H1 (cell line): ENCODE data around the gene GPC6. TPM values are rescaled to one million over a fixed set of nuclear protein-coding genes. Genes with fewer than 3 reads are reported as not detected.

Experiments used
- CTCF ChIA-PET: fragments of 300-600 bp; sonication (Branson Sonifier 250); formaldehyde crosslinking; loops from one replicate; lab custom pipeline; 2021; ENCODE audit not compliant: partially characterized antibody; lab: Charles Lee
- POLR2A ChIA-PET: fragments of 300-600 bp; sonication (Branson Sonifier 250); formaldehyde crosslinking; loops from one replicate; lab custom pipeline; 2021; ENCODE audit warnings: inconsistent platforms; ENCODE audit not compliant: partially characterized antibody; lab: Charles Lee
- DNase-seq, 2 experiments: peaks; one replicate each; pipeline versions ENCODE4 v3.0.0 to v3.0.0-alpha.2; 2010 to 2022; ENCODE audit warnings: low spot score in 2 of 2, low read depth in 1 of 2, mixed read lengths in 1 of 2
- FAIRE-seq: peaks from 2 replicates; lab custom pipeline; 2011; peaks lifted over from hg19 to GRCh38; lab: Jason Lieb, UNC
- H2AFZ ChIP-seq: 2 replicates; pipeline ENCODE4 v1.8.1; 2012; ENCODE audit warnings: low read length, inconsistent platforms
- H2AK5ac ChIP-seq: 2 replicates; pipeline ENCODE4 v1.6.1; 2013; ENCODE audit warnings: low read depth, low read length
- H2BK120ac ChIP-seq: replicated peaks from 2 replicates; pipeline ENCODE3; 2013; ENCODE audit warnings: low read depth, low read length, inconsistent platforms
- H2BK12ac ChIP-seq: 2 replicates; pipeline ENCODE4 v1.6.1; 2013; ENCODE audit warnings: low read depth, low read length
- H2BK15ac ChIP-seq: 2 replicates; pipeline ENCODE4 v1.6.1; 2013; ENCODE audit warnings: low read length
- H2BK20ac ChIP-seq: 2 replicates; pipeline ENCODE4 v1.6.1; 2013; ENCODE audit warnings: low read length
- H2BK5ac ChIP-seq: 2 replicates; pipeline ENCODE4 v1.6.1; 2013; ENCODE audit warnings: low read depth, low read length
- H3K14ac ChIP-seq: 2 replicates; pipeline ENCODE4 v1.6.1; 2013; ENCODE audit warnings: inconsistent platforms; ENCODE audit not compliant: insufficient read length
- H3K18ac ChIP-seq: 2 replicates; pipeline ENCODE4 v1.6.1; 2013; ENCODE audit warnings: low read length; ENCODE audit errors: extremely low read depth
- H3K23ac ChIP-seq: 2 replicates; pipeline ENCODE4 v1.6.1; 2013; ENCODE audit warnings: inconsistent platforms; ENCODE audit not compliant: insufficient read length
- H3K23me2 ChIP-seq: 2 replicates; pipeline ENCODE4 v1.6.1; 2013; ENCODE audit warnings: low read depth, low read length
- H3K27ac ChIP-seq: 2 replicates; pipeline ENCODE4 v1.6.1; 2011; ENCODE audit warnings: low read depth, low read length, inconsistent platforms
- H3K27me3 ChIP-seq, 4 experiments: replicated peaks in 1 of 4; 1 replicate in 1 of 4; 2 replicates in 3 of 4; pipeline versions ENCODE4 v1.6.1 to v1.8.1; 2011 to 2013; ENCODE audit warnings: low read length in 3 of 4, mild to moderate bottlenecking in 3 of 4, inconsistent platforms in 2 of 4, mixed read lengths in 2 of 4, moderate library complexity in 1 of 4; ENCODE audit not compliant: control insufficient read depth in 3 of 4, insufficient read depth in 3 of 4; ENCODE audit errors: extremely low read depth in 1 of 4
- H3K36me3 ChIP-seq, 4 experiments: 2 replicates each; pipeline versions ENCODE4 v1.6.1 to v1.8.1; 2011 to 2013; ENCODE audit warnings: mild to moderate bottlenecking in 4 of 4, low read length in 3 of 4, moderate library complexity in 2 of 4, control low read depth in 1 of 4, inconsistent platforms in 1 of 4; ENCODE audit not compliant: insufficient read depth in 4 of 4, control insufficient read depth in 2 of 4
- H3K4ac ChIP-seq: replicated peaks from 2 replicates; pipeline ENCODE3; 2013; ENCODE audit warnings: low read length, low read depth, mixed read lengths, inconsistent platforms; ENCODE audit not compliant: insufficient read length
- H3K4me1 ChIP-seq, 4 experiments: replicated peaks in 1 of 4; 1 replicate in 1 of 4; 2 replicates in 3 of 4; pipeline versions ENCODE4 v1.6.1 to v1.8.1; 2011 to 2013; ENCODE audit warnings: low read length in 3 of 4, inconsistent platforms in 2 of 4, mixed read lengths in 1 of 4; ENCODE audit not compliant: insufficient read depth in 4 of 4, control insufficient read depth in 3 of 4
- H3K4me2 ChIP-seq, 2 experiments: 2 replicates each; pipeline versions ENCODE4 v1.6.1 to v1.8.1; 2011 to 2013; ENCODE audit warnings: low read depth in 2 of 2, low read length in 2 of 2, control low read depth in 1 of 2, inconsistent platforms in 1 of 2, mild to moderate bottlenecking in 1 of 2; ENCODE audit not compliant: insufficient read depth in 1 of 2
- H3K4me3 ChIP-seq, 4 experiments: fragments of 200-600, 300-600 bp in 1 of 4; sonication (generic), shearing (Covaris generic), sonication (Bioruptor Twin) in 1 of 4; 2 replicates each; pipeline versions ENCODE4 v1.5.1 to v1.8.1; 2011 to 2016; ENCODE audit warnings: low read length in 4 of 4, low read depth in 3 of 4, control low read depth in 2 of 4, inconsistent platforms in 2 of 4, mild to moderate bottlenecking in 2 of 4, mixed read lengths in 1 of 4, moderate library complexity in 1 of 4; ENCODE audit not compliant: insufficient read depth in 2 of 4; ENCODE audit errors: extremely low read depth in 1 of 4
- H3K56ac ChIP-seq: replicated peaks from 2 replicates; pipeline ENCODE3; 2013; ENCODE audit warnings: low read depth, mild to moderate bottlenecking, mixed read lengths, low read length, inconsistent platforms; ENCODE audit not compliant: insufficient read length
- H3K79me1 ChIP-seq: 2 replicates; pipeline ENCODE4 v1.6.1; 2013; ENCODE audit warnings: low read depth, low read length, control low read depth
- H3K79me2 ChIP-seq, 2 experiments: 2 replicates each; pipeline versions ENCODE4 v1.6.1 to v1.8.1; 2012 to 2013; ENCODE audit warnings: low read length in 2 of 2, mild to moderate bottlenecking in 2 of 2, inconsistent platforms in 1 of 2; ENCODE audit not compliant: insufficient read depth in 2 of 2, control insufficient read depth in 1 of 2
- H3K9ac ChIP-seq, 4 experiments: replicated peaks in 1 of 4; 1 replicate in 1 of 4; 2 replicates in 3 of 4; pipeline versions ENCODE4 v1.6.1 to v1.8.1; 2011 to 2013; ENCODE audit warnings: low read depth in 3 of 4, low read length in 3 of 4, control low read depth in 2 of 4, mild to moderate bottlenecking in 2 of 4, moderate library complexity in 2 of 4, inconsistent platforms in 1 of 4; ENCODE audit errors: extremely low read depth in 1 of 4
- H3K9me3 ChIP-seq, 2 experiments: 2 replicates each; pipeline versions ENCODE4 v1.6.1 to v1.8.1; 2012 to 2013; ENCODE audit warnings: mild to moderate bottlenecking in 2 of 2, moderate library complexity in 2 of 2, control low read depth in 1 of 2, inconsistent platforms in 1 of 2, low read depth in 1 of 2, low read length in 1 of 2, mixed read lengths in 1 of 2; ENCODE audit not compliant: insufficient read depth in 2 of 2
- H4K20me1 ChIP-seq, 2 experiments: replicated peaks in 1 of 2; 2 replicates each; pipeline versions ENCODE3 to v1.8.1; 2011 to 2013; ENCODE audit warnings: inconsistent platforms in 2 of 2, low read length in 2 of 2, mild to moderate bottlenecking in 1 of 2; ENCODE audit not compliant: insufficient read depth in 2 of 2, control insufficient read depth in 1 of 2
- H4K5ac ChIP-seq: 2 replicates; pipeline ENCODE4 v1.6.1; 2013; ENCODE audit warnings: low read length, low read depth, mixed read lengths, inconsistent platforms; ENCODE audit not compliant: insufficient read length
- H4K8ac ChIP-seq: 2 replicates; pipeline ENCODE4 v1.8.0; 2013; ENCODE audit warnings: mild to moderate bottlenecking, moderate library complexity, low read length, inconsistent platforms; ENCODE audit not compliant: insufficient read depth; ENCODE audit errors: extremely low read depth
- H4K91ac ChIP-seq: replicated peaks from 2 replicates; pipeline ENCODE3; 2013; ENCODE audit warnings: low read length, mixed read lengths, inconsistent platforms; ENCODE audit not compliant: insufficient read length
- JUN ChIP-seq: IDR thresholded peaks from 2 replicates; pipeline ENCODE4 v1.6.1; 2011; ENCODE audit warnings: low read depth, mild to moderate bottlenecking, improper control_type of control experiment, low read length
- KDM1A ChIP-seq: fragments of 200-600, 300-600 bp; sonication (generic); IDR thresholded peaks from 2 replicates; pipeline ENCODE4 v1.7.1; 2016; ENCODE audit warnings: mild to moderate bottlenecking, low read length, borderline replicate concordance
- MAFK ChIP-seq: IDR thresholded peaks from 2 replicates; pipeline ENCODE4 v1.6.1; 2012; ENCODE audit warnings: low read depth, mild to moderate bottlenecking, improper control_type of control experiment, low read length
- PHF8 ChIP-seq: fragments of 200-600 bp; sonication (generic); conservative IDR thresholded peaks from 2 replicates; pipeline ENCODE4 v1.7.1; 2012; ENCODE audit warnings: low read depth, mild to moderate bottlenecking, inconsistent platforms, low read length, moderate library complexity
- POU5F1 ChIP-seq: IDR thresholded peaks from 2 replicates; pipeline ENCODE4 v1.6.1; 2011; ENCODE audit warnings: low read depth, mild to moderate bottlenecking, low read length, moderate library complexity
- USF2 ChIP-seq: IDR thresholded peaks from 2 replicates; pipeline ENCODE4 v1.6.1; 2011; ENCODE audit warnings: low read length, improper control_type of control experiment
- WGBS, 2 experiments: shearing (Covaris generic) in 1 of 2; methylation state at CpG; one replicate each; pipeline versions ENCODE4 v1.1.6 to v1.1.7; 2013 to 2015; ENCODE audit warnings: low lambda C conversion rate in 2 of 2, mixed read lengths in 2 of 2, inconsistent platforms in 1 of 2, low coverage in 1 of 2, missing lambda C conversion rate in 1 of 2; ENCODE audit not compliant: insufficient replicate concordance in 2 of 2, insufficient coverage in 1 of 2, insufficient read length in 1 of 2; ENCODE audit errors: extremely low coverage in 1 of 2, missing lambda C conversion rate in 1 of 2; 5-methylcytosine and 5-hydroxymethylcytosine counted together
- polyA plus RNA-seq, 7 experiments: library from polyadenylated mRNA; depleted of rRNA in 3 of 7; stranded (reverse) in 5 of 7; unstranded in 2 of 7; fragments of >200 nt in 5 of 7; fragments of 200-250 nt in 2 of 7; gene quantifications; 1 replicate in 5 of 7; 2 replicates in 1 of 7; 4 replicates in 1 of 7; pipeline versions ENCODE4 v1.2.1 to v1.2.3, GENCODE V29; 2011 to 2013; ENCODE audit warnings: missing spikeins in 2 of 7, mixed read lengths in 2 of 7
- total RNA-seq: library from RNA; stranded (reverse); fragmentation: NEBNext Ultra II Directional; extraction: Animal tissue kit (Norgen Biotek cat#: 25700); gene quantifications from 2 replicates; pipeline ENCODE4 v1.2.1, GENCODE V29; 2021

The GPC6 gene
- total and polyA plus RNA-seq, 2 of the 8 experiments (the other 6 are each of a cell fraction or from before 2014, with no cell fraction given): 5.4 to 12.0 TPM

GRCh38 chr13:94112227-94112626 lies 885.6 kb downstream of the GPC6 start:
- Histone ChIP-seq H4K91ac (no peak overlapping the region), H4K8ac (no peak overlapping the region), H3K4me3 (no peak overlapping the region), H3K36me3 (no peaks in the 10 kb centered on the region), H3K14ac (no peak overlapping the region), H3K4me1 (no peaks in the 10 kb centered on the region), H3K23me2 (no peaks in the 10 kb centered on the region; the same call in 1 of the 2 replicates), H3K18ac (no peak overlapping the region), H3K23ac (no peak overlapping the region), H3K9ac (no peak overlapping the region), H2BK15ac (no peak overlapping the region), H2AK5ac (no peak overlapping the region), H3K9me3 (no peaks in the 10 kb centered on the region), H4K5ac (no peak overlapping the region), H2BK12ac (no peak overlapping the region), H3K27ac (no peak overlapping the region), H2BK20ac (no peak overlapping the region), H2BK120ac (no peak overlapping the region), H3K79me1 (no peaks in the 10 kb centered on the region), H3K4me2 (no peak overlapping the region), H4K20me1 (no peaks in the 10 kb centered on the region), H3K79me2 (no peaks in the 10 kb centered on the region), H2AFZ (no peak overlapping the region), H3K27me3 (no peaks in the 10 kb centered on the region), H2BK5ac (no peak overlapping the region), H3K56ac (no peak overlapping the region), H3K4ac (no peak overlapping the region)
- DNase-seq (no peak), FAIRE-seq (no peak)
- CTCF ChIA-PET: interaction anchor here (0.6 to 5.3 kb wide), 5 partner anchors 16 to 1396 kb away, joined by 3 to 33 read pairs (median 3); no protein-coding TSS in a partner anchor
- POLR2A ChIA-PET: no interaction called here
- 99% methylated on average over 3 of the region's 3 CpGs; no CpG with 5 or more reads in 1 of the 2 experiments for WGBS, 2 experiments
- TF ChIP-seq JUN (no peak), MAFK (no peak), POU5F1 (no peak), USF2 (no peak), PHF8 (no peak), KDM1A (no peak)
